HepG2 (cell line): ENCODE measurements around the gene FKBP8. TPM values are rescaled to one million over a fixed set of nuclear protein-coding genes. Genes with fewer than 3 reads are reported as not detected.

Experiments used
- ATAC-seq: fragments of 200-7000 bp; cut with Tn5 transposase; 3 replicates; pipeline ENCODE4 v1.9.1; 2020; ENCODE audit warnings: mild to moderate bottlenecking, moderate library complexity
- BruUV-seq: library from RNA; stranded (reverse); fragments of 400-500 nt; replicated peaks from 2 replicates; lab custom pipeline; 2021; lab: Mats Ljungman, UMichigan
- CTCF ChIA-PET: fragments of 300-600 bp; formaldehyde crosslinking; extraction: SDS; loops from one replicate; lab custom pipeline; 2021; ENCODE audit warnings: low total read pairs, inconsistent platforms, low intra/inter-chr PET ratio; lab: Yijun Ruan, JAX
- POLR2A ChIA-PET: fragments of 350-600 bp; sonication (Branson Sonifier 250); formaldehyde crosslinking; loops from one replicate; lab custom pipeline; 2020; ENCODE audit warnings: antibody characterized with exemption, inconsistent platforms; lab: Yijun Ruan, JAX
- DNase-seq: peaks from one replicate; pipeline ENCODE4 v3.0.0-alpha.2; 2015; ENCODE audit warnings: low spot score
- FAIRE-seq: peaks from 3 replicates; lab custom pipeline; 2011; peaks lifted over from hg19 to GRCh38; lab: Jason Lieb, UNC
- H2AFZ ChIP-seq: one replicate; pipeline ENCODE4 v1.6.1; 2011; ENCODE audit warnings: low read length, inconsistent platforms
- H3K27ac ChIP-seq: fragments of 300-600 bp; 3 replicates; pipeline ENCODE4 v1.8.0; 2011; ENCODE audit warnings: mixed run types, mild to moderate bottlenecking, mixed read lengths, low read length, inconsistent platforms; ENCODE audit not compliant: insufficient read depth; ENCODE audit errors: extremely low read length
- H3K27me3 ChIP-seq, 2 experiments: fragments of 200-600 bp in 1 of 2; 2 replicates in 1 of 2; 3 replicates in 1 of 2; pipeline versions ENCODE4 v1.6.0 to v1.8.0; 2011; ENCODE audit warnings: low read length in 2 of 2, mild to moderate bottlenecking in 2 of 2, moderate library complexity in 2 of 2, inconsistent platforms in 1 of 2; ENCODE audit not compliant: insufficient read depth in 2 of 2, control insufficient read depth in 1 of 2
- H3K36me3 ChIP-seq, 2 experiments: fragments of 200-600 bp in 1 of 2; replicated peaks in 1 of 2; 2 replicates in 1 of 2; 3 replicates in 1 of 2; pipeline versions ENCODE4 v1.5.1 to v1.8.0; 2011; ENCODE audit warnings: low read length in 2 of 2, inconsistent platforms in 1 of 2; ENCODE audit not compliant: insufficient read depth in 2 of 2, control insufficient read depth in 1 of 2
- H3K4me1 ChIP-seq: 2 replicates; pipeline ENCODE4 v1.5.1; 2012; ENCODE audit warnings: low read length, inconsistent platforms; ENCODE audit not compliant: insufficient read depth
- H3K4me2 ChIP-seq: 2 replicates; pipeline ENCODE4 v1.6.0; 2011; ENCODE audit warnings: low read depth, low read length, inconsistent platforms
- H3K4me3 ChIP-seq, 3 experiments: fragments of 200-600 bp in 1 of 3; sonication (generic), shearing (Covaris generic) in 1 of 3; replicated peaks in 1 of 3; 2 replicates each; pipeline ENCODE4 v1.5.1; 2011 to 2016; ENCODE audit warnings: low read length in 3 of 3, inconsistent platforms in 2 of 3, low read depth in 2 of 3, mild to moderate bottlenecking in 2 of 3, control low read depth in 1 of 3, mixed read lengths in 1 of 3; ENCODE audit not compliant: insufficient read depth in 1 of 3
- H3K79me2 ChIP-seq: one replicate; pipeline ENCODE4 v1.6.1; 2011; ENCODE audit warnings: low read length, inconsistent platforms; ENCODE audit not compliant: insufficient read depth
- H3K9ac ChIP-seq: 2 replicates; pipeline ENCODE4 v1.6.0; 2011; ENCODE audit warnings: mild to moderate bottlenecking, low read depth, low read length, inconsistent platforms; ENCODE audit not compliant: insufficient read depth
- H3K9me3 ChIP-seq: 2 replicates; pipeline ENCODE4 v1.5.1; 2012; ENCODE audit warnings: mild to moderate bottlenecking, low read length
- H4K20me1 ChIP-seq: 2 replicates; pipeline ENCODE4 v1.6.0; 2011; ENCODE audit warnings: inconsistent platforms, mild to moderate bottlenecking, low read length, moderate library complexity; ENCODE audit not compliant: insufficient read depth
- CCDC6 ChIP-seq: sonication (generic); formaldehyde crosslinking; IDR thresholded peaks from 2 replicates; pipeline ENCODE4 v1.8.1; 2022; ENCODE audit warnings: mild to moderate bottlenecking, missing genetic modification reagents, moderate library complexity
- FOXO1 ChIP-seq: sonication (generic); formaldehyde crosslinking; IDR thresholded peaks from 2 replicates; pipeline ENCODE4 v1.4.0; 2020; ENCODE audit warnings: missing genetic modification reagents
- FOXP1 ChIP-seq, 2 experiments: fragments of 450-650 bp in 1 of 2; IDR thresholded peaks; 2 replicates each; pipeline ENCODE4 v1.6.1; 2017 to 2018; ENCODE audit warnings: antibody characterized with exemption in 1 of 2
- HDAC1 ChIP-seq: sonication (generic); formaldehyde crosslinking; IDR thresholded peaks from 2 replicates; pipeline ENCODE4 v1.5.1; 2020; ENCODE audit warnings: mild to moderate bottlenecking, missing genetic modification reagents
- MLX ChIP-seq: IDR thresholded peaks from 2 replicates; pipeline ENCODE4 v1.6.1; 2016
- NFYB ChIP-seq: sonication (generic); formaldehyde crosslinking; IDR thresholded peaks from 2 replicates; pipeline ENCODE4 v1.4.0; 2020; ENCODE audit warnings: missing genetic modification reagents
- PHF21A ChIP-seq: sonication (generic); formaldehyde crosslinking; IDR thresholded peaks from 2 replicates; pipeline ENCODE4 v1.5.0; 2020; ENCODE audit warnings: mild to moderate bottlenecking, missing genetic modification reagents
- POLR2A ChIP-seq, 2 experiments: IDR thresholded peaks; 2 replicates each; pipeline ENCODE4 v1.6.1; 2011; ENCODE audit warnings: low read depth in 2 of 2, low read length in 2 of 2, mild to moderate bottlenecking in 1 of 2, moderate library complexity in 1 of 2; ENCODE audit not compliant: insufficient read depth in 1 of 2
- POLR2AphosphoS5 ChIP-seq: IDR thresholded peaks from 2 replicates; pipeline ENCODE4 v1.6.1; 2012; ENCODE audit warnings: low read depth, low read length
- SCMH1 ChIP-seq: sonication (generic); formaldehyde crosslinking; IDR thresholded peaks from 2 replicates; pipeline ENCODE4 v1.9.0; 2021; ENCODE audit warnings: missing genetic modification reagents, mild to moderate bottlenecking, borderline replicate concordance
- SPEN ChIP-seq: sonication (generic); formaldehyde crosslinking; IDR thresholded peaks from 2 replicates; pipeline ENCODE4 v1.5.1; 2020; ENCODE audit warnings: low read depth, mild to moderate bottlenecking, missing genetic modification reagents
- TEF ChIP-seq: sonication (generic); formaldehyde crosslinking; IDR thresholded peaks from 2 replicates; pipeline ENCODE4 v1.5.0; 2020; ENCODE audit warnings: missing genetic modification reagents
- ZBTB8A ChIP-seq: sonication (generic); formaldehyde crosslinking; IDR thresholded peaks from 2 replicates; pipeline ENCODE4 v1.4.0; 2020; ENCODE audit warnings: mild to moderate bottlenecking, low read depth, missing genetic modification reagents, borderline replicate concordance
- ZFP37 ChIP-seq: sonication (generic); formaldehyde crosslinking; IDR thresholded peaks from 2 replicates; pipeline ENCODE4 v1.4.0; 2020; ENCODE audit warnings: missing genetic modification reagents, borderline replicate concordance
- ZNF333 ChIP-seq: sonication (generic); formaldehyde crosslinking; IDR thresholded peaks from 2 replicates; pipeline ENCODE4 v1.4.0; 2020; ENCODE audit warnings: mild to moderate bottlenecking, missing genetic modification reagents, borderline replicate concordance
- ZNF549 ChIP-seq: sonication (generic); formaldehyde crosslinking; IDR thresholded peaks from 2 replicates; pipeline ENCODE4 v1.5.0; 2020; ENCODE audit warnings: missing genetic modification reagents
- ZNF747 ChIP-seq: sonication (generic); formaldehyde crosslinking; IDR thresholded peaks from 2 replicates; pipeline ENCODE4 v1.8.1; 2023; ENCODE audit warnings: missing genetic modification reagents, mild to moderate bottlenecking, borderline replicate concordance
- ZSCAN25 ChIP-seq: sonication (generic); formaldehyde crosslinking; IDR thresholded peaks from 2 replicates; pipeline ENCODE4 v1.8.0; 2022; ENCODE audit warnings: mild to moderate bottlenecking, missing genetic modification reagents
- WGBS: methylation state at CpG from one replicate; pipeline ENCODE4 v1.1.6; 2017; ENCODE audit warnings: low lambda C conversion rate; 5-methylcytosine and 5-hydroxymethylcytosine counted together
- in situ Hi-C: cut with HindIII; loops from 2 replicates; pipeline ENCODE4 v1.10.0; 2017; ENCODE audit warnings: low pct_unique_long_range_greater_than_20kb; ENCODE audit not compliant: extremely low pct_ligation_motif_present
- intact Hi-C: fragments of 100-400 bp; cut with micrococcal nuclease; formaldehyde crosslinking; loops from one replicate; pipeline ENCODE4 v1.10.0; 2022; ENCODE audit not compliant: unreplicated experiment
- polyA plus RNA-seq, 8 experiments: library from polyadenylated mRNA; depleted of rRNA in 3 of 8; stranded (reverse) in 7 of 8; unstranded in 1 of 8; fragments of >200 nt; fragmentation: Illumina TruSeq in 4 of 8; extraction: Trizol in 4 of 8; gene quantifications; 2 replicates each; pipeline versions ENCODE4 v1.2.1 to v1.2.3, GENCODE V29; 2011 to 2016; ENCODE audit warnings: low read depth in 4 of 8, missing spikeins in 1 of 8, mixed read lengths in 1 of 8; ENCODE audit not compliant: insufficient read depth in 1 of 8
- total RNA-seq, 5 experiments: library from RNA; depleted of rRNA; stranded (reverse); fragments of >200 nt; fragmentation: Illumina TruSeq; extraction: Trizol; gene quantifications; 2 replicates each; pipeline ENCODE4 v1.2.3, GENCODE V29; 2016; ENCODE audit warnings: low read depth in 1 of 5
- TF ChIP-seq, protein P1 (sequence below): sonication (generic); formaldehyde crosslinking; IDR thresholded peaks from 2 replicates; pipeline ENCODE4 v1.4.0; 2020; ENCODE audit warnings: missing genetic modification reagents, mild to moderate bottlenecking, borderline replicate concordance
- TF ChIP-seq, protein P2 (sequence below): sonication (generic); formaldehyde crosslinking; IDR thresholded peaks from 2 replicates; pipeline ENCODE4 v1.5.1; 2020; ENCODE audit warnings: mild to moderate bottlenecking, moderate library complexity, missing genetic modification reagents
- TF ChIP-seq, protein P3 (sequence below): sonication (generic); formaldehyde crosslinking; IDR thresholded peaks from 2 replicates; pipeline ENCODE4 v1.4.0; 2020; ENCODE audit warnings: mild to moderate bottlenecking, missing genetic modification reagents

The FKBP8 gene
- total and polyA plus RNA-seq, 2 of the 13 experiments (the other 11 are each of a cell fraction or from before 2014, with no cell fraction given): 81.7 to 93.9 TPM

GRCh38 chr19:18518639-18519038 lies 24.7 kb downstream of the FKBP8 start:
- no peaks in the 10 kb centered on the region for H3K36me3 ChIP-seq
- intact Hi-C loops (no loop called here), in situ Hi-C loops (no loop called here)
- BruUV-seq: no TSS peak
- peaks cover 75% of the 10 kb centered on the region for H3K4me1 ChIP-seq
- H3K9ac ChIP-seq: peak overlapping the region; percentile 99
- no peak overlapping the region for H2AFZ ChIP-seq
- H3K9me3 ChIP-seq: no peaks in the 10 kb centered on the region
- peaks cover 73% of the 10 kb centered on the region for H3K79me2 ChIP-seq
- H3K27me3 ChIP-seq: no peaks in the 10 kb centered on the region; a peak in 1 of 5 replicates
- peak; percentile 75 for DNase-seq
- H4K20me1 ChIP-seq: peaks cover 14% of the 10 kb centered on the region; the same call in 1 of the 2 replicates
- CTCF ChIA-PET: interaction anchor here (1.7 kb wide), 1 partner anchor 30 kb away, joined by 3 read pairs; no protein-coding TSS in a partner anchor
- POLR2A ChIA-PET: interaction anchor here (0.7 to 2.2 kb wide), 9 partner anchors 8 to 68 kb away, joined by 3 to 7 read pairs (median 3); partner anchors contain the start of genes KXD1 and UBA52
- peak; percentile 34 for FAIRE-seq
- peak overlapping the region in 2 of 3 experiments; percentile 2 to 100; a peak in 1 of 6 replicates for H3K4me3 ChIP-seq
- H3K4me2 ChIP-seq: peak overlapping the region; percentile 94
- peak overlapping the region; percentile 94 for H3K27ac ChIP-seq
- WGBS: 28% methylated on average over 9 of the region's 9 CpGs
- ATAC-seq: peak; percentile 12; the same call in 2 of the 3 replicates
- 0 out of 4 replicates have a peak, but pooled peaks of 1 of the 2 experiments have one; percentile 20 for TF ChIP-seq POLR2A (IDR thresholded peaks at IDR 0.05; ENCODE audit: insufficient read depth in 1 of 2, low read depth in 2 of 2, low read length in 2 of 2)
- TF ChIP-seq ZBTB8A (CRISPR knock-in tag): no peak
- TF ChIP-seq TEF (CRISPR knock-in tag): no peak
- TF ChIP-seq NFYB (CRISPR knock-in tag): no peak
- peak; percentile 25; the same call in 1 of the 2 replicates for TF ChIP-seq ZNF549 (CRISPR knock-in tag)
- peak; percentile 43; the same call in 1 of the 2 replicates for TF ChIP-seq SPEN (CRISPR knock-in tag)
- peak; percentile 26; the same call in 1 of the 2 replicates for TF ChIP-seq POLR2AphosphoS5
- 0 out of 2 replicates have a peak, but pooled peaks have one; percentile 30 for TF ChIP-seq CCDC6 (CRISPR knock-in tag)
- 0 out of 2 replicates have a peak, but pooled peaks have one; percentile 43 for TF ChIP-seq HDAC1 (CRISPR knock-in tag)
- TF ChIP-seq, protein P1, sequence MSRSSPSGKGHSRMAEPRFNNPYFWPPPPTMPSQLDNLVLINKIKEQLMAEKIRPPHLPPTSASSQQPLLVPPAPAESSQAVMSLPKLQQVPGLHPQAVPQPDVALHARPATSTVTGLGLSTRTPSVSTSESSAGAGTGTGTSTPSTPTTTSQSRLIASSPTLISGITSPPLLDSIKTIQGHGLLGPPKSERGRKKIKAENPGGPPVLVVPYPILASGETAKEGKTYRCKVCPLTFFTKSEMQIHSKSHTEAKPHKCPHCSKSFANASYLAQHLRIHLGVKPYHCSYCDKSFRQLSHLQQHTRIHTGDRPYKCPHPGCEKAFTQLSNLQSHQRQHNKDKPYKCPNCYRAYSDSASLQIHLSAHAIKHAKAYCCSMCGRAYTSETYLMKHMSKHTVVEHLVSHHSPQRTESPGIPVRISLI: peak; percentile 95
- TF ChIP-seq MLX (CRISPR knock-in tag): no peak
- peak; percentile 53; the same call in 1 of the 2 replicates for TF ChIP-seq ZFP37 (CRISPR knock-in tag)
- no peak for TF ChIP-seq FOXP1 (IDR thresholded peaks at IDR 0.05)
- TF ChIP-seq FOXP1 (CRISPR knock-in tag; IDR thresholded peaks at IDR 0.05): peak; percentile 64
- peak; percentile 75 for TF ChIP-seq FOXO1
- no peak for TF ChIP-seq ZNF333 (CRISPR knock-in tag)
- TF ChIP-seq ZSCAN25 (CRISPR knock-in tag): peak; percentile 26; the same call in 1 of the 2 replicates
- 0 out of 2 replicates have a peak, but pooled peaks have one; percentile 24 for TF ChIP-seq ZNF747 (CRISPR knock-in tag)
- peak; percentile 72; the same call in 1 of the 2 replicates for TF ChIP-seq PHF21A (CRISPR knock-in tag)
- TF ChIP-seq, protein P2, sequence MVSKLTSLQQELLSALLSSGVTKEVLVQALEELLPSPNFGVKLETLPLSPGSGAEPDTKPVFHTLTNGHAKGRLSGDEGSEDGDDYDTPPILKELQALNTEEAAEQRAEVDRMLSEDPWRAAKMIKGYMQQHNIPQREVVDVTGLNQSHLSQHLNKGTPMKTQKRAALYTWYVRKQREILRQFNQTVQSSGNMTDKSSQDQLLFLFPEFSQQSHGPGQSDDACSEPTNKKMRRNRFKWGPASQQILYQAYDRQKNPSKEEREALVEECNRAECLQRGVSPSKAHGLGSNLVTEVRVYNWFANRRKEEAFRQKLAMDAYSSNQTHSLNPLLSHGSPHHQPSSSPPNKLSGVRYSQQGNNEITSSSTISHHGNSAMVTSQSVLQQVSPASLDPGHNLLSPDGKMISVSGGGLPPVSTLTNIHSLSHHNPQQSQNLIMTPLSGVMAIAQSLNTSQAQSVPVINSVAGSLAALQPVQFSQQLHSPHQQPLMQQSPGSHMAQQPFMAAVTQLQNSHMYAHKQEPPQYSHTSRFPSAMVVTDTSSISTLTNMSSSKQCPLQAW (CRISPR knock-in tag): peak; percentile 35; the same call in 1 of the 2 replicates
- no peak for TF ChIP-seq SCMH1 (CRISPR knock-in tag)
- TF ChIP-seq, protein P3, sequence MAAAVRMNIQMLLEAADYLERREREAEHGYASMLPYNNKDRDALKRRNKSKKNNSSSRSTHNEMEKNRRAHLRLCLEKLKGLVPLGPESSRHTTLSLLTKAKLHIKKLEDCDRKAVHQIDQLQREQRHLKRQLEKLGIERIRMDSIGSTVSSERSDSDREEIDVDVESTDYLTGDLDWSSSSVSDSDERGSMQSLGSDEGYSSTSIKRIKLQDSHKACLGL (CRISPR knock-in tag): no peak
